HG02981 (cell line): ENCODE data around the gene PSMD11.
"Not testable (repeated sequence)": the region's sequence is repeated elsewhere in the genome, so short reads cannot be mapped to it uniquely, and the experiment has no call there.

Experiments used
- ATAC-seq: cut with Tn5 transposase; IDR thresholded peaks from one replicate; pipeline ENCODE4 v1.9.1; 2021; ENCODE audit warnings: mild to moderate bottlenecking, moderate library complexity; ENCODE audit not compliant: unreplicated experiment

Gene PSMD11

GRCh38 chr17:32444301-32445073 lies at the start of gene PSMD11:
PSMD11 (plus strand) TSS chr17:32444510; CDS start chr17:32444524, 14 bp downstream.
- ATAC-seq, result peak; percentile 96

GRCh38 chr17:32396343-32396742 lies 48.0 kb upstream of the PSMD11 start:
- no peak for ATAC-seq

- no peak for ATAC-seq
These were observed 45.4 kb upstream of the PSMD11 start for GRCh38 chr17:32398946-32399345.

- not testable (repeated sequence) for ATAC-seq
These were observed 34.2 kb upstream of the PSMD11 start for GRCh38 chr17:32410085-32410484.

GRCh38 chr17:32426894-32427293 lies 17.4 kb upstream of the PSMD11 start:
- ATAC-seq, result no peak

GRCh38 chr17:32429598-32429997 lies 14.7 kb upstream of the PSMD11 start:
- ATAC-seq, result no peak

- no peak for ATAC-seq
These were observed 3.6 kb upstream of the PSMD11 start for GRCh38 chr17:32440722-32441121.

GRCh38 chr17:32441886-32442285 lies 2.4 kb upstream of the PSMD11 start:
- no peak for ATAC-seq

GRCh38 chr17:32443827-32444300 lies 446 bp upstream of the PSMD11 start:
- no peak for ATAC-seq

- no peak for ATAC-seq
These were observed 735 bp downstream of the PSMD11 start for GRCh38 chr17:32445074-32445415.

GRCh38 chr17:32445497-32445896 lies 1.2 kb downstream of the PSMD11 start:
- no peak for ATAC-seq

- no peak for ATAC-seq
These were observed 1.7 kb downstream of the PSMD11 start for GRCh38 chr17:32445971-32446370.

- ATAC-seq, result no peak
These were observed 2.6 kb downstream of the PSMD11 start for GRCh38 chr17:32446949-32447348.

- ATAC-seq, result no peak
These were observed 5.7 kb downstream of the PSMD11 start for GRCh38 chr17:32449963-32450362.

- ATAC-seq, result not testable (repeated sequence)
These were observed 6.1 kb downstream of the PSMD11 start for GRCh38 chr17:32450379-32450778.

GRCh38 chr17:32451879-32452278 lies 7.6 kb downstream of the PSMD11 start:
- no peak for ATAC-seq

- ATAC-seq, result no peak
These were observed 8.0 kb downstream of the PSMD11 start for GRCh38 chr17:32452281-32452680.

- no peak for ATAC-seq
These were observed 9.1 kb downstream of the PSMD11 start for GRCh38 chr17:32453370-32453769.

GRCh38 chr17:32458371-32458770 lies 14.1 kb downstream of the PSMD11 start:
- ATAC-seq, result no peak

- no peak for ATAC-seq
These were observed 15.7 kb downstream of the PSMD11 start for GRCh38 chr17:32460054-32460453.

GRCh38 chr17:32461498-32461852 lies 17.2 kb downstream of the PSMD11 start:
- ATAC-seq, result no peak

- no peak for ATAC-seq
These were observed 17.7 kb downstream of the PSMD11 start for GRCh38 chr17:32461853-32462617.
